Trophoblast cell (in vitro differentiated cells and primary cell): Measurements from ENCODE around the gene RBM17.

Experiments
- DNase-seq, 2 donors: peaks; one replicate each; pipeline ENCODE4 v3.0.0-alpha.2; 2016
- H2AFZ ChIP-seq: 2 replicates; pipeline ENCODE4 v1.6.1; 2013; ENCODE audit warnings: low read length, moderate library complexity, mild to moderate bottlenecking; ENCODE audit not compliant: insufficient read depth, poor library complexity
- H2AK5ac ChIP-seq: 2 replicates; pipeline ENCODE4 v1.6.1; 2013; ENCODE audit warnings: mild to moderate bottlenecking, low read length
- H2BK120ac ChIP-seq: 2 replicates; pipeline ENCODE4 v1.6.1; 2013; ENCODE audit warnings: low read length, mild to moderate bottlenecking, moderate library complexity; ENCODE audit not compliant: insufficient read depth, poor library complexity
- H2BK12ac ChIP-seq: 2 replicates; pipeline ENCODE4 v1.6.1; 2013; ENCODE audit warnings: mild to moderate bottlenecking, low read length, moderate library complexity
- H2BK5ac ChIP-seq: 2 replicates; pipeline ENCODE4 v1.6.1; 2013; ENCODE audit warnings: low read length, low read depth, moderate library complexity, mild to moderate bottlenecking; ENCODE audit not compliant: poor library complexity
- H3K14ac ChIP-seq: 2 replicates; pipeline ENCODE4 v1.6.1; 2013; ENCODE audit warnings: mild to moderate bottlenecking, low read length
- H3K18ac ChIP-seq: 2 replicates; pipeline ENCODE4 v1.6.1; 2013; ENCODE audit warnings: mild to moderate bottlenecking, low read length
- H3K23ac ChIP-seq: 2 replicates; pipeline ENCODE4 v1.6.1; 2013; ENCODE audit warnings: low read length
- H3K27ac ChIP-seq: 2 replicates; pipeline ENCODE4 v1.5.1; 2013; ENCODE audit warnings: low read depth, mild to moderate bottlenecking, inconsistent platforms, low read length, moderate library complexity
- H3K27me3 ChIP-seq: 2 replicates; pipeline ENCODE4 v1.6.1; 2013; ENCODE audit warnings: inconsistent platforms, mild to moderate bottlenecking, low read length, moderate library complexity; ENCODE audit not compliant: insufficient read depth
- H3K36me3 ChIP-seq, 2 experiments: 1 replicate in 1 of 2; 2 replicates in 1 of 2; pipeline ENCODE4 v1.6.1; 2013; ENCODE audit warnings: low read length in 2 of 2, mild to moderate bottlenecking in 2 of 2, moderate library complexity in 1 of 2; ENCODE audit not compliant: insufficient read depth in 2 of 2, control insufficient read depth in 1 of 2
- H3K4ac ChIP-seq: 2 replicates; pipeline ENCODE4 v1.6.1; 2013; ENCODE audit warnings: low read depth, mild to moderate bottlenecking, low read length, moderate library complexity
- H3K4me1 ChIP-seq, 2 experiments: 1 replicate in 1 of 2; 2 replicates in 1 of 2; pipeline ENCODE4 v1.6.1; 2013; ENCODE audit warnings: low read length in 2 of 2, mild to moderate bottlenecking in 2 of 2, moderate library complexity in 1 of 2; ENCODE audit not compliant: insufficient read depth in 2 of 2, control insufficient read depth in 1 of 2
- H3K4me2 ChIP-seq: 2 replicates; pipeline ENCODE4 v1.6.1; 2013; ENCODE audit warnings: inconsistent platforms, mild to moderate bottlenecking, low read length, moderate library complexity
- H3K4me3 ChIP-seq: 2 replicates; pipeline ENCODE4 v1.5.1; 2013; ENCODE audit warnings: mild to moderate bottlenecking, low read depth, low read length, inconsistent platforms
- H3K79me1 ChIP-seq: one replicate; pipeline ENCODE4 v1.6.1; 2013; ENCODE audit warnings: low read length
- H3K79me2 ChIP-seq: 2 replicates; pipeline ENCODE4 v1.6.1; 2013; ENCODE audit warnings: low read length, mild to moderate bottlenecking; ENCODE audit not compliant: control insufficient read depth, insufficient read depth, poor library complexity
- H3K9ac ChIP-seq: 2 replicates; pipeline ENCODE4 v1.6.1; 2013; ENCODE audit warnings: mild to moderate bottlenecking, low read length
- H3K9me3 ChIP-seq: 2 replicates; pipeline ENCODE4 v1.6.1; 2013; ENCODE audit warnings: low read depth, mild to moderate bottlenecking, control low read depth, inconsistent platforms, low read length; ENCODE audit not compliant: insufficient read depth
- H4K12ac ChIP-seq: 2 replicates; pipeline ENCODE4 v1.6.1; 2013; ENCODE audit warnings: low read depth, mild to moderate bottlenecking, low read length, moderate library complexity
- H4K8ac ChIP-seq: 2 replicates; pipeline ENCODE4 v1.6.1; 2013; ENCODE audit warnings: low read depth, mild to moderate bottlenecking, low read length, moderate library complexity
- H4K91ac ChIP-seq: one replicate; pipeline ENCODE4 v1.6.1; 2013; ENCODE audit warnings: low read depth, mild to moderate bottlenecking, low read length, moderate library complexity
- WGBS: extraction: QIAGEN DNeasy Blood & Tissue Kit; methylation state at CpG from one replicate; pipeline ENCODE4 v1.1.7; 2013; ENCODE audit warnings: missing lambda C conversion rate; ENCODE audit not compliant: insufficient read length, insufficient coverage; ENCODE audit errors: extremely low coverage; 5-methylcytosine and 5-hydroxymethylcytosine counted together

Gene RBM17

DNA sequence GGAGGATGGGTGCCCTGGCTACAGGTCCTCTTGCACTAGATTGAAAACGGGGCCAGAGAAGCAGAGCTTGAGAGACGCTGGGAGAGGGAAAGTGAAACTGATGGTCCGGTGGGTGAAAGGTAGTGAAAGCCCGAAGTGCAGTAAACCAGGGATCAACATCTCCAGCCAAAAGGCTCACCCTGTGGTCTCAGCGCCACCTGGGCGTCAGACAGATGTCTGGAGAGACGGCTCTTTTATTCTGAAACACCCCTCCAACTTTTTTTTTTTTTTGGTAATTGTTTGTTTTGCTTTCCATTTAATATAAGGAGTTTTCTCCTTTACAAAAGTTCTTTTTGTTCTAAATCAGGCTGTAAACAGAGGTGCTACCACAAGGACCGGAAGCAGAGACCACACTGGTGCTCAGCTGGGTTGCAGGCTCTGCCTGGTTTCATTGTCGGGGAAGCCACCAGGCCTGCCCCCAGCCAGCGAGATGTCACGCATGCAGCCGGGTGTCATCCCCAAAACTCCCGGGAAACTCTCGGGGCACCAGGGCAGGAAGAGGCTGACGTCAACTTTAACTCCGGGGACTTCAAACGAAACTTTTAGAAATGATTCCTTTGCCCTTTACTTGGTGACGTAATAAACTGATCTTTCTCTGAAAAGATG lies 37.9 kb upstream of the RBM17 start:
- Histone ChIP-seq H3K9me3 (peaks cover 4% of the 10 kb centered on the region), H3K4me1 (no peaks in the 10 kb centered on the region), H4K8ac (no peak overlapping the region), H3K14ac (no peak overlapping the region), H3K9ac (no peak overlapping the region), H3K18ac (no peak overlapping the region), H3K4me2 (no peak overlapping the region), H3K4me3 (no peak overlapping the region), H3K4ac (no peak overlapping the region), H4K12ac (no peak overlapping the region), H2BK120ac (no peak overlapping the region), H3K79me1 (no peaks in the 10 kb centered on the region), H3K27me3 (no peaks in the 10 kb centered on the region), H3K79me2 (no peaks in the 10 kb centered on the region), H3K23ac (no peak overlapping the region), H2BK5ac (no peak overlapping the region), H2AFZ (no peak overlapping the region), H2AK5ac (no peak overlapping the region), H4K91ac (no peak overlapping the region), H3K36me3 (no peaks in the 10 kb centered on the region), H2BK12ac (no peak overlapping the region), H3K27ac (no peak overlapping the region)
- DNase-seq: peak; percentile 58 to 61
- WGBS: no CpG with 5 or more reads among the region's 18 CpGs

DNA sequence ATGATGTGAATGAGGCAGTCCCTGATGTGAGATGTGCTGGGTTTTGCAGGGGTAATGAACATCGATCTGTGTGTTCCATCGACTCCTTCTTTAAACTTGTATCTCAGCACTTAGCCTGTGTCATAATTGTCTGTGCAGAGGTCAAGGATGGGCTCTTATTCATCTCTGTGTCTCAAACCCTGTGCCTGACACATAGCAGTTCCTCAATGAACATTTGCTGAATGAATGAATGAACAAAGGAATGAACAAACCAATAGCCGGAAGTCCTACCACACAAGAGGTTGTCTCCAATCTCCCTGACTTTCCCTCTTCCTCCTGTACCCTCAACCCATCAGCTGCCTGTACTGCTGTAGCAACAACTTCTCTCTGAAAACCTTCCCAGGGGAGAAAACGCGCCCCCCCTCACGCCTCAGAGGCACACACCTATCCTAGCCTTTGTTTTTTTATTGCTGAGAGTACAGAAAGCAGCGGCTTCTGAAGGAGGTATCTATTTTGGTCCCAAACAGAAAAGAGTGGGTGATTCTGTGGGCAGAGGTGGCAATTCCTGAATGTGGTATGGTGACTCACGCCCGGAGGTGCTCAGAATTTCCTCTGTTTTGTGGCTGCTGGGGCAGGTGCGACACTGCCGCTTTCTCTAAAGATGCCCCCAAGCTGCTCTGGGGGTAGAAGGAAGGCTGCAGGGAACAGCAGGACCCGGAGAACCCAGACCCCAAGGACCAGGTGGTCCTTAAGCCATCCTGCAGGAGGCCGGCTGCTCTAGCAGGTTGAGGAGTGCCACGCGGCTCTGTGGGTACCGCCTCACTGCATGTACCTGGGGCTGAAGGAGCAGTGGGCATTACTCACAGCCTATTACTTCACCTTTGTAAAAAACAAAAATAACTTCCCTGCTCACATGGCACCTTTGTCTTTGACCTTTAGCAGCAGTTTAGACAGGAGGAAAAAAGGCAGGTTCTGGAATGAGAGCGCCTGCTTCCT lies 36.3 kb upstream of the RBM17 start:
- Histone ChIP-seq H2AK5ac (no peak overlapping the region), H3K79me1 (no peaks in the 10 kb centered on the region), H3K36me3 (no peaks in the 10 kb centered on the region), H2BK120ac (no peak overlapping the region), H3K27ac (no peak overlapping the region), H3K4ac (no peak overlapping the region), H3K4me2 (no peak overlapping the region), H3K4me3 (no peak overlapping the region), H3K14ac (no peak overlapping the region), H2AFZ (no peak overlapping the region), H3K79me2 (no peaks in the 10 kb centered on the region), H3K23ac (no peak overlapping the region), H3K4me1 (no peaks in the 10 kb centered on the region), H4K91ac (no peak overlapping the region), H3K27me3 (no peaks in the 10 kb centered on the region), H2BK12ac (no peak overlapping the region), H4K8ac (no peak overlapping the region), H3K9ac (no peak overlapping the region), H3K9me3 (no peaks in the 10 kb centered on the region), H3K18ac (no peak overlapping the region), H2BK5ac (no peak overlapping the region), H4K12ac (no peak overlapping the region)
- no CpG with 5 or more reads among the region's 17 CpGs for WGBS
- no peak for DNase-seq

- no peak overlapping the region for H3K9ac ChIP-seq
- no CpG with 5 or more reads among the region's 4 CpGs for WGBS
- H2BK120ac ChIP-seq: no peak overlapping the region
- no peak overlapping the region for H4K12ac ChIP-seq
- no peak for DNase-seq
- H3K79me1 ChIP-seq: no peaks in the 10 kb centered on the region
- no peak overlapping the region for H2BK5ac ChIP-seq
- no peak overlapping the region for H3K27ac ChIP-seq
- no peak overlapping the region for H3K4ac ChIP-seq
- no peak overlapping the region for H3K23ac ChIP-seq
- no peak overlapping the region for H3K14ac ChIP-seq
- no peak overlapping the region for H3K4me2 ChIP-seq
- H3K4me1 ChIP-seq: no peaks in the 10 kb centered on the region
- H4K8ac ChIP-seq: no peak overlapping the region
- no peak overlapping the region for H4K91ac ChIP-seq
- no peaks in the 10 kb centered on the region for H3K79me2 ChIP-seq
- no peaks in the 10 kb centered on the region for H3K27me3 ChIP-seq
- H3K4me3 ChIP-seq: no peak overlapping the region
- H3K36me3 ChIP-seq: no peaks in the 10 kb centered on the region
- H3K9me3 ChIP-seq: no peaks in the 10 kb centered on the region
- H3K18ac ChIP-seq: no peak overlapping the region
- no peak overlapping the region for H2AFZ ChIP-seq
- H2AK5ac ChIP-seq: no peak overlapping the region
- no peak overlapping the region for H2BK12ac ChIP-seq
Observed at GRCh38 chr10:6053303-6053702, 35.5 kb upstream of the RBM17 start.

GRCh38 chr10:6053816-6054631 lies 34.8 kb upstream of the RBM17 start:
- Histone ChIP-seq H2BK12ac (no peak overlapping the region), H3K4me2 (no peak overlapping the region), H3K27me3 (no peaks in the 10 kb centered on the region), H2BK5ac (no peak overlapping the region), H3K14ac (no peak overlapping the region), H3K27ac (no peak overlapping the region), H2AFZ (no peak overlapping the region), H2AK5ac (no peak overlapping the region), H4K12ac (no peak overlapping the region), H4K91ac (no peak overlapping the region), H3K4ac (no peak overlapping the region), H3K36me3 (no peaks in the 10 kb centered on the region), H3K9me3 (no peaks in the 10 kb centered on the region), H3K18ac (no peak overlapping the region), H3K23ac (no peak overlapping the region), H3K79me2 (no peaks in the 10 kb centered on the region), H2BK120ac (no peak overlapping the region), H3K9ac (no peak overlapping the region), H3K4me3 (no peak overlapping the region), H3K4me1 (no peaks in the 10 kb centered on the region), H3K79me1 (no peaks in the 10 kb centered on the region), H4K8ac (no peak overlapping the region)
- no CpG with 5 or more reads among the region's 18 CpGs for WGBS
- DNase-seq: no peak
